Measurements from ENCODE around the gene KCTD6.

DNA sequence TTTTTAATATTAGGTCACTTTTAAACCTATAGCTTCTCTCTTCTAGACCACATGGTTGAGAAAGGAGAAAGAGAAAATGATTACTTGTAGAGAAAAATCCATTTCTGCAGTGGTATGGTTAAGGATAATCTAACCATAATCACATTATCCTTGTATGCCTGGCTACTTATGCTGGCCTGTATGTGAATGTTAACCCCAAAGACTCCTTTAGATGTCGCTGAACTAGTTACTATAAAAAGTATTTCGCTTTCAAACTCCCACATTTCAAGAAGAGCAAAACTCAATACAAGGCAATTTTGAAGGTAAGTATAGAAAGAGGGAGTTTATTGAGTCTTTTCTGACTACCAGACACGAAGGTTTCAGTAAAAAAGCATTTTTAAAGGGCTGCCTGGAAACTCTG lies 2.2 kb downstream of the KCTD6 start:
- TF ChIP-seq POLR2AphosphoS5 (IDR thresholded peaks at IDR 0.05): no peak
- TF ChIP-seq, protein P1, sequence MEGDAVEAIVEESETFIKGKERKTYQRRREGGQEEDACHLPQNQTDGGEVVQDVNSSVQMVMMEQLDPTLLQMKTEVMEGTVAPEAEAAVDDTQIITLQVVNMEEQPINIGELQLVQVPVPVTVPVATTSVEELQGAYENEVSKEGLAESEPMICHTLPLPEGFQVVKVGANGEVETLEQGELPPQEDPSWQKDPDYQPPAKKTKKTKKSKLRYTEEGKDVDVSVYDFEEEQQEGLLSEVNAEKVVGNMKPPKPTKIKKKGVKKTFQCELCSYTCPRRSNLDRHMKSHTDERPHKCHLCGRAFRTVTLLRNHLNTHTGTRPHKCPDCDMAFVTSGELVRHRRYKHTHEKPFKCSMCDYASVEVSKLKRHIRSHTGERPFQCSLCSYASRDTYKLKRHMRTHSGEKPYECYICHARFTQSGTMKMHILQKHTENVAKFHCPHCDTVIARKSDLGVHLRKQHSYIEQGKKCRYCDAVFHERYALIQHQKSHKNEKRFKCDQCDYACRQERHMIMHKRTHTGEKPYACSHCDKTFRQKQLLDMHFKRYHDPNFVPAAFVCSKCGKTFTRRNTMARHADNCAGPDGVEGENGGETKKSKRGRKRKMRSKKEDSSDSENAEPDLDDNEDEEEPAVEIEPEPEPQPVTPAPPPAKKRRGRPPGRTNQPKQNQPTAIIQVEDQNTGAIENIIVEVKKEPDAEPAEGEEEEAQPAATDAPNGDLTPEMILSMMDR (IDR thresholded peaks at IDR 0.05): no peak

Measured in gastroesophageal sphincter (tissue), 3 donors.